Adrenal gland (tissue), 5 donors: ENCODE results near the gene PTPRU.

Source experiments
- POLR2A ChIP-seq, 2 donors: fragments of 450-650 bp; IDR thresholded peaks; one replicate each; pipeline ENCODE4 v1.6.1; 2017; ENCODE audit warnings: antibody characterized with exemption in 2 of 2, mild to moderate bottlenecking in 2 of 2, moderate library complexity in 1 of 2
- TF ChIP-seq, protein P1 (sequence below), 6 experiments: fragments of 450-650 bp in 4 of 6; fragments of 200-600 bp in 2 of 6; sonication (generic) in 1 of 6; IDR thresholded peaks; 1 replicate in 5 of 6; 2 replicates in 1 of 6; pipeline versions ENCODE4 v1.5.1 to v1.8.0; 2016 to 2021; ENCODE audit warnings: antibody characterized with exemption in 6 of 6, mild to moderate bottlenecking in 2 of 6, moderate library complexity in 1 of 6
- donor health status: DM: no; HTN: no; CAD: no.

DNA sequence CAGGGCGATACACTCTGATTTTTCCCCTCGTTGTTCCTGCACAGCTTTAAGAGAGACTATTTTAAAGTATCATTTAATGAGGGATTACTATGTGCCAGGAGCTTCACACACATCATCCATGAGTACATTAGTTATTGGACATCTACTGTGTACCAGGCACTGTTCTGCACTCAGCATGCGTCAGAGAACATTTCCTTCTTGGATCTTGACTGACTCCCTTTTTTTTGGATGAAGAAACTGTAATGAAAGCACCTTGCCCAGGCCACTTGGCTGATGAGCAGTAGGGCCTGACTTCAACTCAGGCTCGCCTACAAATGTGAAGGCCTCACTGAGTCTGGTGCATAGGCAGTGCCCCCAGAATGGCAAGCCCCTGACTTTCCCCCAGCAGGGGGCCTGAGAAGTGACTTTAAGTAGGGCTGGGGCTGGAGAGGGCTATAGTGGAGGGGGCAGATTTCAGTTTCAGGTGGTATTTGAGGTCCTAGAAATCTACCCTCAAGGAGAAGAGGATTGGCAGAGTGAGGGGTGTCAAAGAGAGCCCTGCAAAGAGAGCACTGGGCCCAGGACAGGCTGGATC, 50.0 kb downstream of the PTPRU start:
- TF ChIP-seq POLR2A (IDR thresholded peaks at IDR 0.05) = no peak
- TF ChIP-seq, protein P1, sequence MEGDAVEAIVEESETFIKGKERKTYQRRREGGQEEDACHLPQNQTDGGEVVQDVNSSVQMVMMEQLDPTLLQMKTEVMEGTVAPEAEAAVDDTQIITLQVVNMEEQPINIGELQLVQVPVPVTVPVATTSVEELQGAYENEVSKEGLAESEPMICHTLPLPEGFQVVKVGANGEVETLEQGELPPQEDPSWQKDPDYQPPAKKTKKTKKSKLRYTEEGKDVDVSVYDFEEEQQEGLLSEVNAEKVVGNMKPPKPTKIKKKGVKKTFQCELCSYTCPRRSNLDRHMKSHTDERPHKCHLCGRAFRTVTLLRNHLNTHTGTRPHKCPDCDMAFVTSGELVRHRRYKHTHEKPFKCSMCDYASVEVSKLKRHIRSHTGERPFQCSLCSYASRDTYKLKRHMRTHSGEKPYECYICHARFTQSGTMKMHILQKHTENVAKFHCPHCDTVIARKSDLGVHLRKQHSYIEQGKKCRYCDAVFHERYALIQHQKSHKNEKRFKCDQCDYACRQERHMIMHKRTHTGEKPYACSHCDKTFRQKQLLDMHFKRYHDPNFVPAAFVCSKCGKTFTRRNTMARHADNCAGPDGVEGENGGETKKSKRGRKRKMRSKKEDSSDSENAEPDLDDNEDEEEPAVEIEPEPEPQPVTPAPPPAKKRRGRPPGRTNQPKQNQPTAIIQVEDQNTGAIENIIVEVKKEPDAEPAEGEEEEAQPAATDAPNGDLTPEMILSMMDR (IDR thresholded peaks at IDR 0.05) = no peak
